LNCAP (cell line): Measurements from ENCODE around the gene PRIMPOL.

Source experiments
- CTCF ChIP-seq: fragments of 450-650 bp; IDR thresholded peaks from 2 replicates; pipeline ENCODE4 v1.5.1; 2017; ENCODE audit warnings: mild to moderate bottlenecking

PRIMPOL gene

GRCh38 chr4:184648054-184648312 lies 1.6 kb upstream of the PRIMPOL start:
- TF ChIP-seq CTCF = no peak

GRCh38 chr4:184648313-184649025 lies 1.1 kb upstream of the PRIMPOL start:
- no peak for TF ChIP-seq CTCF

- TF ChIP-seq CTCF = no peak
Measured at GRCh38 chr4:184649971-184650855, 675 bp downstream of the PRIMPOL start.

- TF ChIP-seq CTCF = no peak
Measured at GRCh38 chr4:184651899-184652298, 2.4 kb downstream of the PRIMPOL start.

GRCh38 chr4:184653650-184654049 lies 4.1 kb downstream of the PRIMPOL start:
- no peak for TF ChIP-seq CTCF

GRCh38 chr4:184655889-184656869 lies 6.6 kb downstream of the PRIMPOL start:
- no peak for TF ChIP-seq CTCF

GRCh38 chr4:184657144-184657543 lies 7.6 kb downstream of the PRIMPOL start:
- TF ChIP-seq CTCF = no peak
